Smooth muscle cell (in vitro differentiated cells): Measurements from ENCODE around the gene FHOD3. TPM values are rescaled to one million over a fixed set of nuclear protein-coding genes. Genes with fewer than 3 reads are reported as not detected.

Source experiments
- DNase-seq: peaks from one replicate; lab custom pipeline; 2025; ENCODE audit not compliant: unreplicated experiment; lab: John Stamatoyannopoulos, UW
- H2AFZ ChIP-seq: fragments of 200-600 bp; sonication (generic); 2 replicates; pipeline ENCODE4 v1.6.0; 2016; ENCODE audit warnings: antibody characterized with exemption, low read depth, mild to moderate bottlenecking
- H3F3A ChIP-seq: fragments of 200-600 bp; sonication (generic); 2 replicates; pipeline ENCODE4 v1.6.0; 2017; ENCODE audit warnings: antibody characterized with exemption, low read depth
- H3K27ac ChIP-seq: fragments of 200-600 bp; sonication (generic); 2 replicates; pipeline ENCODE4 v1.5.1; 2016; ENCODE audit warnings: low read depth, mild to moderate bottlenecking
- H3K27me3 ChIP-seq: fragments of 200-600 bp; sonication (generic); 2 replicates; pipeline ENCODE4 v1.6.1; 2016; ENCODE audit warnings: low read depth, mild to moderate bottlenecking
- H3K36me3 ChIP-seq: fragments of 200-600 bp; sonication (generic); 2 replicates; pipeline ENCODE4 v1.5.1; 2016; ENCODE audit warnings: low read depth
- H3K4me1 ChIP-seq: fragments of 200-600 bp; sonication (generic); 2 replicates; pipeline ENCODE4 v1.5.1; 2016; ENCODE audit warnings: low read depth
- H3K4me2 ChIP-seq: fragments of 200-600 bp; sonication (generic); 2 replicates; pipeline ENCODE4 v1.6.0; 2016; ENCODE audit warnings: mild to moderate bottlenecking
- H3K4me3 ChIP-seq: fragments of 200-600 bp; sonication (generic); 2 replicates; pipeline ENCODE4 v1.5.1; 2016; ENCODE audit warnings: mild to moderate bottlenecking
- H3K79me2 ChIP-seq: fragments of 200-600 bp; sonication (generic); 2 replicates; pipeline ENCODE4 v1.6.0; 2016; ENCODE audit warnings: low read depth, mild to moderate bottlenecking
- H3K9ac ChIP-seq: fragments of 200-600 bp; sonication (generic); 2 replicates; pipeline ENCODE4 v1.6.0; 2016; ENCODE audit warnings: low read depth
- H3K9me3 ChIP-seq: fragments of 200-600 bp; sonication (generic); replicated peaks from 2 replicates; pipeline ENCODE4 v1.5.1; 2016; ENCODE audit warnings: low read depth
- H4K20me1 ChIP-seq: fragments of 200-600 bp; sonication (generic); 2 replicates; pipeline ENCODE4 v1.6.0; 2016; ENCODE audit warnings: low read depth
- WGBS: methylation state at CpG from one replicate; pipeline ENCODE4 v1.1.7; 2016; ENCODE audit warnings: low lambda C conversion rate; 5-methylcytosine and 5-hydroxymethylcytosine counted together
- polyA plus RNA-seq: library from polyadenylated mRNA; unstranded; fragments of >200 nt; fragmentation: Nextera tagmentation; extraction: Ambion mirVana; gene quantifications from 2 replicates; pipeline ENCODE4 v1.2.1, GENCODE V29; 2016
- total RNA-seq: library from RNA; depleted of rRNA; stranded (reverse); fragments of >200 nt; gene quantifications from 2 replicates; pipeline ENCODE4 v1.2.3, GENCODE V29; 2014
- TF ChIP-seq, protein P1 (sequence below): fragments of 200-600 bp; sonication (generic); IDR thresholded peaks from 2 replicates; pipeline ENCODE4 v1.5.1; 2017; ENCODE audit warnings: borderline replicate concordance, mild to moderate bottlenecking, antibody characterized with exemption; ENCODE audit not compliant: insufficient read depth, poor library complexity, severe bottlenecking

Gene FHOD3
- total and polyA plus RNA-seq, 2 experiments from 2014 or later = 6.3 to 19.4 TPM

- H3K79me2 ChIP-seq = peaks cover 5% of the 10 kb centered on the region
- H3K9me3 ChIP-seq = no peaks in the 10 kb centered on the region
- H3K27ac ChIP-seq = no peak overlapping the region
- no peaks in the 10 kb centered on the region for H4K20me1 ChIP-seq
- H3F3A ChIP-seq = no peaks in the 10 kb centered on the region
- no peaks in the 10 kb centered on the region for H3K27me3 ChIP-seq
- H3K9ac ChIP-seq = no peak overlapping the region
- H3K4me2 ChIP-seq = no peak overlapping the region
- H2AFZ ChIP-seq = no peak overlapping the region
- H3K36me3 ChIP-seq = no peaks in the 10 kb centered on the region
- DNase-seq = no peak
- TF ChIP-seq, protein P1, sequence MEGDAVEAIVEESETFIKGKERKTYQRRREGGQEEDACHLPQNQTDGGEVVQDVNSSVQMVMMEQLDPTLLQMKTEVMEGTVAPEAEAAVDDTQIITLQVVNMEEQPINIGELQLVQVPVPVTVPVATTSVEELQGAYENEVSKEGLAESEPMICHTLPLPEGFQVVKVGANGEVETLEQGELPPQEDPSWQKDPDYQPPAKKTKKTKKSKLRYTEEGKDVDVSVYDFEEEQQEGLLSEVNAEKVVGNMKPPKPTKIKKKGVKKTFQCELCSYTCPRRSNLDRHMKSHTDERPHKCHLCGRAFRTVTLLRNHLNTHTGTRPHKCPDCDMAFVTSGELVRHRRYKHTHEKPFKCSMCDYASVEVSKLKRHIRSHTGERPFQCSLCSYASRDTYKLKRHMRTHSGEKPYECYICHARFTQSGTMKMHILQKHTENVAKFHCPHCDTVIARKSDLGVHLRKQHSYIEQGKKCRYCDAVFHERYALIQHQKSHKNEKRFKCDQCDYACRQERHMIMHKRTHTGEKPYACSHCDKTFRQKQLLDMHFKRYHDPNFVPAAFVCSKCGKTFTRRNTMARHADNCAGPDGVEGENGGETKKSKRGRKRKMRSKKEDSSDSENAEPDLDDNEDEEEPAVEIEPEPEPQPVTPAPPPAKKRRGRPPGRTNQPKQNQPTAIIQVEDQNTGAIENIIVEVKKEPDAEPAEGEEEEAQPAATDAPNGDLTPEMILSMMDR = no peak
- no peak overlapping the region for H3K4me3 ChIP-seq
- peaks cover 44% of the 10 kb centered on the region for H3K4me1 ChIP-seq
- 82% methylated on average over 4 of the region's 4 CpGs for WGBS
Measured at GRCh38 chr18:36454848-36455458, 157.4 kb downstream of the FHOD3 start.

- no peak for DNase-seq
- H3K79me2 ChIP-seq = peaks cover 5% of the 10 kb centered on the region
- no peak overlapping the region for H3K27ac ChIP-seq
- H3K4me2 ChIP-seq = no peak overlapping the region
- H3K27me3 ChIP-seq = no peaks in the 10 kb centered on the region
- no peaks in the 10 kb centered on the region for H3K9me3 ChIP-seq
- WGBS = 64% methylated on average over 4 of the region's 4 CpGs
- no peaks in the 10 kb centered on the region for H3K36me3 ChIP-seq
- H3K9ac ChIP-seq = no peak overlapping the region
- H3F3A ChIP-seq = no peaks in the 10 kb centered on the region
- peaks cover 43% of the 10 kb centered on the region for H3K4me1 ChIP-seq
- no peak overlapping the region for H2AFZ ChIP-seq
- H3K4me3 ChIP-seq = no peak overlapping the region
- TF ChIP-seq, protein P1 = no peak
- no peaks in the 10 kb centered on the region for H4K20me1 ChIP-seq
Measured at GRCh38 chr18:36455931-36456330, 158.4 kb downstream of the FHOD3 start.

DNA sequence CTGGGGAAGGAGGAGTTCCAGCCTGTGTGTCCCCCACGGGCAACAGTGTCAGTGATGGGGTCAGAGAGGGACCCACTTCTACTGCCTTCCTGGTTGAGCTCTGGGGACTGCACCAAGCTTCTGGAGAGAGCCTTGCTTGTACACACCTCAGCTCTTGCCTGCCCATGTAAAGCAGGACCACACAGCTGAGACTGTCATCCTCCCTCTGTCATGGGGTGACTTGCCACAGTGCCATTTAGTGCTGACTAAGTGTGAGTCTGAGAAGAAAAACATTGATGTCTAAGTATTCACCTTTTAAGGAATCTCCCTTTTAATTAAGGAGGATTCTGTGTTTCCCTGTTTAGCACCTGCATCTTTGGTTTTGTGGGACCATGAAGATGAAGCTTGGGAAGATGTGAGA, 159.1 kb downstream of the FHOD3 start:
- H3K4me1 ChIP-seq = peaks cover 36% of the 10 kb centered on the region
- no peak overlapping the region for H3K4me2 ChIP-seq
- H3K27me3 ChIP-seq = no peaks in the 10 kb centered on the region
- no peaks in the 10 kb centered on the region for H3F3A ChIP-seq
- H3K9me3 ChIP-seq = no peaks in the 10 kb centered on the region
- TF ChIP-seq, protein P1 = no peak
- H3K4me3 ChIP-seq = no peak overlapping the region
- no peak overlapping the region for H3K27ac ChIP-seq
- H3K79me2 ChIP-seq = no peaks in the 10 kb centered on the region
- DNase-seq = no peak
- no peak overlapping the region for H3K9ac ChIP-seq
- 78% methylated on average over 1 of the region's 1 CpG for WGBS
- no peaks in the 10 kb centered on the region for H4K20me1 ChIP-seq
- no peak overlapping the region for H2AFZ ChIP-seq
- H3K36me3 ChIP-seq = no peaks in the 10 kb centered on the region

GRCh38 chr18:36457683-36458082, 160.2 kb downstream of the FHOD3 start:
- Histone ChIP-seq H3K79me2 (no peaks in the 10 kb centered on the region), H3K4me2 (no peak overlapping the region), H4K20me1 (no peaks in the 10 kb centered on the region), H3K27me3 (no peaks in the 10 kb centered on the region), H3K9ac (no peak overlapping the region), H3K4me1 (peaks cover 26% of the 10 kb centered on the region), H3K36me3 (no peaks in the 10 kb centered on the region), H3K27ac (no peak overlapping the region), H3K9me3 (no peaks in the 10 kb centered on the region), H3F3A (no peaks in the 10 kb centered on the region), H3K4me3 (no peak overlapping the region), H2AFZ (no peak overlapping the region)
- TF ChIP-seq, protein P1 = no peak
- 100% methylated on average over 1 of the region's 1 CpG for WGBS
- DNase-seq = no peak
